GM18907 (cell line): ENCODE measurements around the gene PCDHAC2.

ENCODE experiments used
- ATAC-seq: cut with Tn5 transposase; IDR thresholded peaks from one replicate; pipeline ENCODE4 v1.9.1; 2021; ENCODE audit warnings: mild to moderate bottlenecking, moderate library complexity; ENCODE audit not compliant: unreplicated experiment

Gene PCDHAC2

GRCh38 chr5:140982083-140982716 lies 15.9 kb downstream of the PCDHAC2 start:
- no peak for ATAC-seq

- ATAC-seq: no peak
Observed at GRCh38 chr5:140986117-140986521, 19.8 kb downstream of the PCDHAC2 start.

GRCh38 chr5:140988100-140988499 lies 21.8 kb downstream of the PCDHAC2 start:
- ATAC-seq: no peak

GRCh38 chr5:140988608-140989007 lies 22.3 kb downstream of the PCDHAC2 start:
- no peak for ATAC-seq

GRCh38 chr5:140989254-140990020 lies 23.2 kb downstream of the PCDHAC2 start:
- ATAC-seq: no peak

- ATAC-seq: no peak
Observed at GRCh38 chr5:140992828-140993227, 26.6 kb downstream of the PCDHAC2 start.

GRCh38 chr5:140996060-140996459 lies 29.8 kb downstream of the PCDHAC2 start:
- no peak for ATAC-seq

GRCh38 chr5:140998921-140999410 lies 32.7 kb downstream of the PCDHAC2 start:
- ATAC-seq: no peak

GRCh38 chr5:141001446-141001843 lies 35.2 kb downstream of the PCDHAC2 start:
- no peak for ATAC-seq

- ATAC-seq: no peak
Observed at GRCh38 chr5:141001844-141002604, 35.7 kb downstream of the PCDHAC2 start.

GRCh38 chr5:141002605-141002965 lies 36.3 kb downstream of the PCDHAC2 start:
- no peak for ATAC-seq

GRCh38 chr5:141003031-141003430 lies 36.8 kb downstream of the PCDHAC2 start:
- no peak for ATAC-seq

GRCh38 chr5:141003791-141004611 lies 37.7 kb downstream of the PCDHAC2 start:
- no peak for ATAC-seq

- no peak for ATAC-seq
Observed at GRCh38 chr5:141007791-141008190, 41.5 kb downstream of the PCDHAC2 start.

- ATAC-seq: no peak
Observed at GRCh38 chr5:141010047-141010793, 43.9 kb downstream of the PCDHAC2 start.

GRCh38 chr5:141017943-141018342 lies 51.7 kb downstream of the PCDHAC2 start:
- no peak for ATAC-seq
